Activated CD4-positive, alpha-beta T cell treated with anti-CD3 and anti-CD28 coated beads, Interleukin-2, amount 50 U/mL, for 1 hour (primary cell): Measurements from ENCODE around the gene TYW3.

Experiments
- DNase-seq: peaks from one replicate; pipeline ENCODE4 v3.0.0-alpha.2; 2020

The TYW3 gene

DNA sequence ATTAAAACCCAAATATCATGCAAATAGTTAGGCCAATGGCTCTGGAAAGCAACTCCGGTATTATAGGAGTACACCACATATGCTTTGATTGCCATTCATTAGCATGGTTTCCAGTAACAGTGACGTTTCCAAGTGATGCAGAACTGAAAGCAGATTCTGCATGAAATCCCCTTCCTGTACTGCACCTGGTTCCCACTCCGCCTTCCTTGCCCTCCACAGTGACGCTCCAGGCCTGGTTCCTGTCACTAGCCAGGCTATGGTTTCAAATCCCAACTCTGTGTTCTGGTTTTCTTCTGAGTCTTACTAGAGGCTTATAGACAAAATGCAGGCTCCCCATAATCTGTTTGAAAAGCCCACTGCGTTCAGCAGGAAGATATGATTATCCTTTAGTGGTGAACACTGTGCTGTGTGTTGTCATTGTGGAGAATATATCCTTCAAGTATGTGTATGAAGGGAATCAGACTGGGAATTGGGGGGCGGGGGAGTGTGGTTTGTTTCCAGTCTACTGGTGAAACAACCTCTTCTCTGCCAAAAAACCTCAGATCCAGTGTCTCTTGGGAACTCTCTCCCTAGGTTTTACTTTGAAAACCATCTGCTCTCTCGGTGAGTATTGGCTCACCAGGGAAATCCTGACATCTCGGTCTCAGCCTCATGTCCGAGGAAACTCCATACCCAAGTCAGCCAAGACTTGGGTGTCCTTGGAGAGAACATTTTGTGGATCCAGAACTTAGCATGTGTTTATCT lies 78.7 kb downstream of the TYW3 start:
- no peak for DNase-seq

DNA sequence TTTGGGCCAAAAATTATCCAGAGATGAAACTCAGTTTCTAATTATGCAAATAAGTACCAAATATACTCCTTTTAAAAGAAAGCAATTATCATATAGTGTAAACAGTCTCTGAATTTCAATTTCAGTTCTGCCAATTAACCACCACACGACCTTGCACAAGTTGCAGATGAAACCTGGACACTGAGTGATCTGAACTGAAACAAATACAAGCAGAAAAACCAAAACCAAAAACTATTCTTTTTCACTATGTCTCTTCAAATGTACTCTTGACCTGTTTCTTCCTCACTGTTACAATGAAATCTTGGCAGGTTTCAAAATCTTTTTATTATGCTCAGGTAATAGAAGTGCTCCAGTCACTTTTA lies 79.2 kb downstream of the TYW3 start:
- no peak for DNase-seq
